Stimulated activated CD8-positive, alpha-beta memory T cell treated with anti-CD3 and anti-CD28 coated beads, Interleukin-12 subunit alpha, Interleukin-12 subunit beta, amount 100 ng/mL, for 24 hours (primary cell): ENCODE data around the gene COL6A1.

Experiments
- DNase-seq: peaks from one replicate; pipeline ENCODE4 v3.0.0-alpha.2; 2020; ENCODE audit errors: extremely low read depth

COL6A1 gene

DNA sequence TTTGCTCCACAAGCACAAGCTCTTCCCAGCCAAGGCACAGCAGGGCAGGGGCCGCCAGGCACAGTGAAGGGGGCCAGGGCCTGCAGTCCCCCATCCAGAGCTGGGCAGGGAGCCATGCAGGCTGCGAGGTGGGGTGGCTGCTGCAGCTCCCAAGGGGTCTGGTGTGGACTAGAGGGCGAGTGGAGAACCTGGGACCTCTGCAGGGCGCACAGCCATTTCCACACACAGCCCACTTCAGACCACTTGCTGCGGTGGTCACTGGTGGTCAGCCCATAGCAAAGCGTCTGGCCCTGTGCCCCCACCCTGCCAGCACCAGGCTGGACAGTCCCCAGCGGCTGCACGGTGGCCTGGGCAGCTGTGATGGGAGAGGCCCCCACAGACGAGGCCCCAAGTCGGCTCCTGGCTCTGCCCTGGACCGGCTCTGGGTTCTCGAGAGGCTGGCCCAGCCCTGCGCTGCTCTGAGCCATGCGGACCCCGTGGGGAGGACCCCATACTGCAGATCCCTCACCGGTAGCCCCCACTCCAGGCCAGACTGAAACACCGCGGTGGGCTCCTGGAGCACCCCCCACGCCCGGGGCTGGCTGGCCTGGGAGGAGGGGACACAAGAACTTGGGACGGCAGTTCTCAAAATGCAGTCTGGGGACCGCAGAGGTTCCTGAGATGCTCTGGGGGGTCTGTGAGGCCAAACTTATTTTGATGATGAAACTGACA is 69.3 kb downstream of the COL6A1 start:
- DNase-seq, result no peak

DNA sequence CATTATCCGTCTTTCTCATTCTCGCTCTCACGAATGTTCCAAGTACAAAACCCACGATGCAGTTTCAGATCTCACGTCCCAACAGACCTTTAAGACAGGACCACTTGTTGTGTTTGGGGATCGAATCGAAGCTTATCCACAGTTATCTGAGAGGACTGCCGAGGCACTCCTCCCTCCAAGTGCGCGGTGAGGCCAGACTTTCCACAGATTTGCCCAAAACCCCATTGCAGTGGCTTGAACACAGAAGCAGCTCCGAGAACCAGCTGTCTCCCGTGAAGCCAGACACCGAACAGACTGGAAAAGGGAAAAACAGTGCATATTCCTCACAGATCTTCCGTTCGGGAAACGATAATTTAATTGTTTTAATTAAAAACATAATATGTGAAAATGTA is 69.8 kb downstream of the COL6A1 start:
- no peak for DNase-seq

DNA sequence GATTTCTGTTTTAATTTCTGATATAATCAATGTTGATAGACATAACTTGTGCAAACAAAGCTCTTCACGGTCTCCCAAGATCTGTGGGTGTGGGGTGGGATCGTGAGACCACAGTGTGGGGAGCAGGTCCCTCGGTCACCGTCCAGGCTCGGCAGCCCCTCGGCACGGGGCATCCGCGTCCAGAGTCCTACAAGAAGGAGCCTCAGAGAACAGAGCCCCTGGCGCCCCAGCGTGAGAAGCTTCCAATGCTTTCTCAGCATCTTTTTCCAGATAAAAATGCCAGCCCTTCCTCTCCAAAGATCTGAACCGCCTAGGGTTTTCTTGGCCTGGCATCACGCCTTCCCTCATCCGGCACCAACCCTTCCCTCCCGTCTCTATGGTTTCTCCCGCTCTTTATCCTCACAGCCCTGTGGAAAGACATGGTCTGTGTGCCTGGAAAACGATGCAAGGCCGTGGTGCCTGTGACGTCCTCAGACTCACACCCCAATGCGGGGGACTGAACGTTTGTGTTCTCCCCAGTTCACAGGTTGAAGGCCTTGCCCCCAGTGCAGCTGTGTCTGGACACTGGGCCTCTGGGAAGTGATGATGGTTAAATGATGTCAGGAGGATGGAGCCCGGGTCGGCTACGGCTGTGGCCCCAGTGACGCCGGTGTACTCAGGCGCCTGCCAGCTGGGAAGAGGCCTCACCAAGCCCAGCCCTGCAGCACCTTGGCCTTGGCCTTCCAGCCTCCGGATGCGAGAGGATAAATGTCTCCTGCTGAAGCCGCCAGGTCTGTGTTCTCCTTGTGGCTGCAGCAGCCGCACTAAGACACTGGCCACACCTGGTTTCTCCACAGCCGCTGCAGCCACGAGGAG is 70.5 kb downstream of the COL6A1 start:
- no peak for DNase-seq

DNA sequence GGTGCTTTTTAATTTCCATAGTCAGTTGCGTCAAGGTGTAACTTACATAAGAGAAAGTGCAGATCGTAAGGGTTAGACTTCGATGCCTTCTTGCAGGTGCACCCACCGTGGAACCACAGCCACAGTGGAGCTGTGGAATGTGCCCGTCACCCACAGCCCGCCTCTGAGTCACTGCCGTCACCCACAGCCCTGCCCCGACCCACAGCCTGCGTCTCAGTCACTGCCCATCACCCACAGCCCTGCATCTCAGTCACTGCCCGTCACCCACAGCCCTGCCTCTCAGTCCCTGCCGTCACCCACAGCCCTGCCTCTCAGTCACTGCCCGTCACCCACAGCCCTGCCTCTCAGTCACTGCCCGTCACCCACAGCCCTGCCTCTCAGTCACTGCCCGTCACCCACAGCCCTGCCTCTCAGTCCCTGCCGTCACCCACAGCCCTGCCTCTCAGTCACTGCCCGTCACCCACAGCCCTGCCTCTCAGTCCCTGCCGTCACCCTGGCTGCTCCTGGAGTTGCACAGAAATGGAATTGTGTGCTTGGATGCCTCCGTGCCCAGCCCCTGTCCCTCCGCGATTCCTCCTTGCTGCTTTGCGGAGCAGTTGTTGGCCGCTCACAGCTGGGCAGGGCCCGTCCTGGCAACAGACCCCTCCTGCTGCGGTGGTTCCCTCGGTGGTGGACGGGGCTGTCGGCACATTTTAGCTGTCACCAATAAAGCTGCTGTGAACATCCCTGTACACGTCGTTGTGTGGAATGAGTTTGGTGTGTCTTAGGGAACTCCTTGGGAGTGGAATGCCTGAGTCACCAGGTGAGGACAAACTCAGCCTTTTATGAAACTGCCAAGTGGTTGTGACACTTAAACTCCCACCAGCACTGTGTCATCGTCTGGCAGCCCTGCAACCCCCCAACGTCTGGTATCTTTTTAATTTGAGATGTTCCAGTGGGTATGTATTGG is 71.4 kb downstream of the COL6A1 start:
- peak; percentile 47 for DNase-seq

DNA sequence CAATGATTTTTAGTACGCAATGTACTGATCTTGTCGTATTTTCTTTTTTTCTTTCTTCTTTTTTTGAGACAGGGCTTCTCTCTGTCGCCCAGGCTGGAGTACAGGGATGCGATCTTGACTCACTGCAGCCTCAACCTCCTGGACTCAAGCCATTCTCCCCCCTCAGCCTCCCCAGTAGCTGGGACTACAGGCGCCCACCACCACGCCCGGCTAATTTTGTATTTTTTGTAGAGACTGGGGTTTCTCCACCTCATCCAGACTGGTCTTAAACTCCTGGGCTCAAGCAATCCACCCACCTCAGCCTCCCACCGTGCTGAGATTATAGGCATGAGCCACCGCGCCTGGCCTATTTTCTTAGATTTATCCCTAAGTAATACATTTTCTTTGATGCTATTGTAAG is 72.5 kb downstream of the COL6A1 start:
- DNase-seq, result no peak

DNA sequence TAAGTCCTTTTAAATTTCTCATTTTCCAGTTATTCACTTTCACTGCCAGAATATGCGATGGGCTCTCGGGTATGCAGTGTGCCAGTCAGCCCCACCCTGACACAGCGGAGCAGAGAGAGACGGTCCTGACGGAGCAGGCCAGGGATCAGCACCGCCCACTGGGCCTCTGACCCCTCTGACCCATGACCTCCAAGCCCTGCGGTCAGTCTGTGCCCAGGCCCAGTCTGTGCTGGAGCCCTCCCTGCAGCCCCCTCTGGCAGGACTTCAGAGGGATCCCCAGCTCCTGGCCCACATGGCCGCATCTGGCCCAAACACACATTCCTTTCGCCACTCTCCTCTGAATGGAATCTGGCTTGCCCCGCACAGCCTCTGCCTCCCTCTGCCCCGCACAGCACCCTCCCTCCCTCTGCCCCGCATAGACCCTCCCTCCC is 72.9 kb downstream of the COL6A1 start:
- DNase-seq, result no peak
